Dermis microvascular lymphatic vessel endothelial cell (primary cell): Measurements from ENCODE around the gene AGXT2. TPM values are rescaled to one million over a fixed set of nuclear protein-coding genes. Genes with fewer than 3 reads are reported as not detected.
"Not testable (repeated sequence)": the region's sequence is repeated elsewhere in the genome, so short reads cannot be mapped to it uniquely, and the experiment has no call there.

Experiments
- DNase-seq, 2 donors: peaks; one replicate each; pipeline versions ENCODE4 v3.0.0 to v3.0.0-alpha.2; 2010; ENCODE audit warnings: low read depth in 2 of 2
- total RNA-seq: library from RNA; depleted of rRNA; stranded (reverse); fragments of >200 nt; gene quantifications from 2 replicates; pipeline ENCODE4 v1.2.1, GENCODE V29; 2014

AGXT2 gene
- total RNA-seq, 1 donor from 2014 or later = not detected

GRCh38 chr5:35015063-35015462 lies 32.7 kb downstream of the AGXT2 start:
- DNase-seq = no peak

- DNase-seq = no peak
Measured at GRCh38 chr5:35012796-35013195, 35.0 kb downstream of the AGXT2 start.

- no peak for DNase-seq
Measured at GRCh38 chr5:35012365-35012764, 35.4 kb downstream of the AGXT2 start.

GRCh38 chr5:35010676-35011075 lies 37.1 kb downstream of the AGXT2 start:
- DNase-seq = no peak

GRCh38 chr5:35009657-35010056 lies 38.1 kb downstream of the AGXT2 start:
- no peak for DNase-seq

- DNase-seq = no peak
Measured at GRCh38 chr5:35009019-35009418, 38.7 kb downstream of the AGXT2 start.

GRCh38 chr5:35004771-35005170 lies 43.0 kb downstream of the AGXT2 start:
- DNase-seq = no peak

GRCh38 chr5:35004200-35004599 lies 43.5 kb downstream of the AGXT2 start:
- no peak for DNase-seq

- peak; percentile 15 to 55 for DNase-seq
Measured at GRCh38 chr5:35003018-35003957, 44.5 kb downstream of the AGXT2 start.

GRCh38 chr5:35002459-35002858 lies 45.3 kb downstream of the AGXT2 start:
- DNase-seq = no peak

- DNase-seq = no peak
Measured at GRCh38 chr5:35001842-35002241, 45.9 kb downstream of the AGXT2 start.

GRCh38 chr5:34998058-34998789 lies 49.5 kb downstream of the AGXT2 start:
- no peak for DNase-seq

GRCh38 chr5:34996261-34996660 lies 51.5 kb downstream of the AGXT2 start:
- DNase-seq = no peak

- DNase-seq = no peak
Measured at GRCh38 chr5:34993951-34994350, 53.8 kb downstream of the AGXT2 start.

GRCh38 chr5:34991486-34992238 lies 56.1 kb downstream of the AGXT2 start:
- DNase-seq = no peak

GRCh38 chr5:34986965-34987364 lies 60.8 kb downstream of the AGXT2 start:
- no peak for DNase-seq

- no peak for DNase-seq
Measured at GRCh38 chr5:34982823-34983222, 64.9 kb downstream of the AGXT2 start.

GRCh38 chr5:34978681-34979080 lies 69.1 kb downstream of the AGXT2 start:
- no peak for DNase-seq

- no peak for DNase-seq
Measured at GRCh38 chr5:34977934-34978613, 69.7 kb downstream of the AGXT2 start.

- DNase-seq = no peak
Measured at GRCh38 chr5:34976347-34976746, 71.4 kb downstream of the AGXT2 start.

- not testable (repeated sequence) for DNase-seq
Measured at GRCh38 chr5:34971655-34972054, 76.1 kb downstream of the AGXT2 start.
